ENCODE measurements around the gene DOC2A. TPM values are rescaled to one million over a fixed set of nuclear protein-coding genes. Genes with fewer than 3 reads are reported as not detected.
A peak's percentile ranks its signal among the peaks of the same experiment; 100 is the strongest.

Gene DOC2A
- total and polyA plus RNA-seq, 2 of the 4 experiments (the other 2 are of a cell fraction): under 0.01 to 0.48 TPM

DNA sequence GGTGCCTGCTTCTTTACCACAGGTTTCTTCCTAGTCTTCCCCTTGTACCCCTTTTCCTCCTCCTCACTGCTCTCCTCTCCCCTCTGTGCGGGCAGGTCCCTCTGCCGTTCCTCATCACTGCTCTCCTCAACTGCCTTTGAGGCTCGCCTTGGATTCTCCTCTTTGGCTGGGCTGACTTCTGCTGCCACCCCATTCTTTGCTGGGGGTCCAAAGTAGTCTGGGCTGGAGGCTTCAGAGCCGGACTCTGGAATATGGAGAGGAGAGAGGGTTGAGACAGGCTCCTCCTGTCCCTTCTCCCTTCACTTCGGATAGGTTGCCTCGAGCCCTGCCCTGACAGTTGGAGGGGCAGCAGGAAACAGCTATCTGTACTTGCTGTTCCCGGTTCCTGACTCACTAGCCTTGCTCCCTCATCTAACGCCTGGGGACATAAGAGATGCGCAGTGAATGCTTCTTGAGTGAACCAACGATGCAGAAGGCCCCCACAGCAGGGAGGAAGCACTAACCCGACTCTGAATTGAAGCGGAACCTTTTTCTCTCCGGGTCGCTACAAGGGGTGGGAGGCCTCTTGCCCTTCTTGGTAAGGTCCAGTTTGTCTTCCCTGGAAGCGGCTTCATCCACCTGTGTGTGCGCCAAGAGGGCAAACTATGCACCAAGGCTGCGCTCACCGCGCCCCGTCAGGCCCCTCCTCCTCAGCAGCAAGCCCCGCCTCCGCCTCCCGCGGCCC lies 16.1 kb downstream of the DOC2A start:
- DNase-seq (peak; percentile 66), ATAC-seq (ENCODE audit: low read depth) (peak; percentile 10; the same call in 1 of the 2 replicates)
- intact Hi-C loops (cut with micrococcal nuclease): loop anchor here (2.0 to 5.0 kb wide), 2 partner anchors 67 to 132 kb away; partner anchors contain the start of genes CDIPT and KCTD13
- Histone ChIP-seq H2AK5ac (ENCODE audit: low read depth, low read length) (peak overlapping the region; percentile 61), H3K9ac (ENCODE audit: low read depth, low read length) (peak overlapping the region; percentile 85), H3K23ac (ENCODE audit: low read depth, low read length) (peak overlapping the region; percentile 67; the same call in 1 of the 2 replicates), H3K4me1 (ENCODE audit: control insufficient read depth, insufficient read depth, low read length) (peaks cover 8% of the 10 kb centered on the region), H3K56ac (ENCODE audit: extremely low read depth, insufficient read depth, low read length) (peak overlapping the region; percentile 56; the same call in 1 of the 2 replicates), H2BK5ac (ENCODE audit: low read depth, low read length, poor library complexity, severe bottlenecking) (peak overlapping the region; percentile 71), H2AK9ac (replicated peaks; ENCODE audit: low read depth, low read length, poor library complexity) (peak overlapping the region; percentile 68), H3K4ac (ENCODE audit: low read depth, low read length) (peak overlapping the region; percentile 64), H3K36me3 (ENCODE audit: control insufficient read depth, insufficient read depth, low read length) (peaks cover 18% of the 10 kb centered on the region), H3K14ac (replicated peaks; ENCODE audit: low read depth, low read length) (peak overlapping the region; percentile 2), H4K20me1 (ENCODE audit: insufficient read depth, low read length) (no peaks in the 10 kb centered on the region), H3K79me1 (ENCODE audit: low read depth in 1 of 2, low read length in 2 of 2) (peaks cover 13 to 45% of the 10 kb centered on the region in 2 experiments; a peak in 3 of 4 replicates), H2AFZ (replicated peaks; ENCODE audit: low read length, poor library complexity) (peak overlapping the region; percentile 99), H3K4me2 (ENCODE audit: low read depth, low read length) (peak overlapping the region; percentile 70), H3K9me1 (ENCODE audit: insufficient read depth, low read length) (peaks cover 7% of the 10 kb centered on the region; the same call in 1 of the 2 replicates), H3K27me3 (ENCODE audit: control insufficient read depth, insufficient read depth, low read length) (no peaks in the 10 kb centered on the region), H4K5ac (ENCODE audit: low read depth, low read length) (peak overlapping the region; percentile 35), H2BK20ac (ENCODE audit: low read depth, low read length) (no peak overlapping the region), H3K18ac (ENCODE audit: low read depth, low read length) (no peak overlapping the region), H4K8ac (ENCODE audit: low read depth in 2 of 2, low read length in 2 of 2) (peak overlapping the region; percentile 93), H4K91ac (ENCODE audit: insufficient read depth, low read depth, low read length) (peak overlapping the region; percentile 47; the same call in 1 of the 2 replicates), H3K27ac (ENCODE audit: insufficient read depth, low read length) (peak overlapping the region; percentile 70; the same call in 1 of the 2 replicates), H2BK15ac (ENCODE audit: low read depth, low read length) (no peak overlapping the region), H3K9me3 (ENCODE audit: control insufficient read depth, insufficient read depth, low read length) (no peaks in the 10 kb centered on the region), H2BK120ac (ENCODE audit: low read depth, low read length) (no peak overlapping the region; the same call in 1 of the 2 replicates), H3K4me3 (ENCODE audit: insufficient read depth, low read depth, low read length) (peak overlapping the region; percentile 65)
- dilution Hi-C loops (cut with HindIII; ENCODE audit: low sequenced_read_pairs, unreplicated experiment): no loop called here
- ChIA-PET POLR2A (ENCODE audit: unreplicated experiment) (no interaction called here), CTCF (interaction anchor here (1.7 kb wide), 1 partner anchor 179 kb away, joined by 4 read pairs; the partner anchor contains the start of gene PAGR1)
- WGBS, 2 experiments (ENCODE audit: extremely low coverage in 2 of 2, insufficient read length in 1 of 2): 7% methylated on average over 11 of the region's 24 CpGs; no CpG with 5 or more reads in 1 of the 2 experiments
- in situ Hi-C loops (cut with MboI; ENCODE audit: low sequenced_read_pairs): no loop called here
- BruUV-seq (replicated peaks): no TSS peak
- TF ChIP-seq, protein P1, sequence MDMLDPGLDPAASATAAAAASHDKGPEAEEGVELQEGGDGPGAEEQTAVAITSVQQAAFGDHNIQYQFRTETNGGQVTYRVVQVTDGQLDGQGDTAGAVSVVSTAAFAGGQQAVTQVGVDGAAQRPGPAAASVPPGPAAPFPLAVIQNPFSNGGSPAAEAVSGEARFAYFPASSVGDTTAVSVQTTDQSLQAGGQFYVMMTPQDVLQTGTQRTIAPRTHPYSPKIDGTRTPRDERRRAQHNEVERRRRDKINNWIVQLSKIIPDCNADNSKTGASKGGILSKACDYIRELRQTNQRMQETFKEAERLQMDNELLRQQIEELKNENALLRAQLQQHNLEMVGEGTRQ (IDR thresholded peaks at IDR 0.05; ENCODE audit: low read depth, low read length): no peak
- TF ChIP-seq CEBPB (IDR thresholded peaks at IDR 0.05; ENCODE audit: low read depth, low read length) (no peak), FOS (IDR thresholded peaks at IDR 0.05; ENCODE audit: low read depth, low read length) (no peak), MAZ (IDR thresholded peaks at IDR 0.05; ENCODE audit: borderline replicate concordance, low read depth, low read length) (no peak), MXI1 (IDR thresholded peaks at IDR 0.05; ENCODE audit: borderline replicate concordance, low read depth, low read length) (no peak), RFX5 (IDR thresholded peaks at IDR 0.05; ENCODE audit: low read depth, low read length) (no peak), CHD1 (IDR thresholded peaks at IDR 0.05; ENCODE audit: low read depth, low read length) (no peak), POLR2A (IDR thresholded peaks at IDR 0.05; ENCODE audit: low read depth, low read length) (no peak), RAD21 (IDR thresholded peaks at IDR 0.05; ENCODE audit: low read length) (no peak), RCOR1 (IDR thresholded peaks at IDR 0.05; ENCODE audit: insufficient replicate concordance, low read length) (no peak), SMC3 (IDR thresholded peaks at IDR 0.05; ENCODE audit: low read depth, low read length) (no peak), BHLHE40 (IDR thresholded peaks at IDR 0.05; ENCODE audit: low read depth, low read length) (no peak), NFE2L2 (IDR thresholded peaks at IDR 0.05; ENCODE audit: low read depth, low read length) (no peak)
- TF ChIP-seq, protein P2, sequence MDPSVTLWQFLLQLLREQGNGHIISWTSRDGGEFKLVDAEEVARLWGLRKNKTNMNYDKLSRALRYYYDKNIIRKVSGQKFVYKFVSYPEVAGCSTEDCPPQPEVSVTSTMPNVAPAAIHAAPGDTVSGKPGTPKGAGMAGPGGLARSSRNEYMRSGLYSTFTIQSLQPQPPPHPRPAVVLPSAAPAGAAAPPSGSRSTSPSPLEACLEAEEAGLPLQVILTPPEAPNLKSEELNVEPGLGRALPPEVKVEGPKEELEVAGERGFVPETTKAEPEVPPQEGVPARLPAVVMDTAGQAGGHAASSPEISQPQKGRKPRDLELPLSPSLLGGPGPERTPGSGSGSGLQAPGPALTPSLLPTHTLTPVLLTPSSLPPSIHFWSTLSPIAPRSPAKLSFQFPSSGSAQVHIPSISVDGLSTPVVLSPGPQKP (IDR thresholded peaks at IDR 0.05; ENCODE audit: borderline replicate concordance, low read depth, low read length): no peak

All from IMR-90 (cell line).